Measurements from ENCODE around the gene BLOC1S6. TPM values are rescaled to one million over a fixed set of nuclear protein-coding genes. Genes with fewer than 3 reads are reported as not detected.

Gene BLOC1S6
- total RNA-seq, 1 experiment from 2014 or later, result 37.0 TPM

- no peak overlapping the region for H3K27ac Mint-ChIP-seq (ENCODE audit: unreplicated experiment)
- intact Hi-C loops (cut with micrococcal nuclease; ENCODE audit: unreplicated experiment), result no loop called here
- Histone ChIP-seq H3K4me3 (ENCODE audit: low read depth, low read length) (no peak overlapping the region), H3K9me3 (no peaks in the 10 kb centered on the region), H3K4me1 (peaks cover 8% of the 10 kb centered on the region), H3K27me3 (replicated peaks; ENCODE audit: control insufficient read depth, insufficient read depth, low read length) (no peaks in the 10 kb centered on the region), H3K36me3 (ENCODE audit: control insufficient read depth, insufficient read depth, low read length) (no peaks in the 10 kb centered on the region)
- no peaks in the 10 kb centered on the region for H3K4me1 Mint-ChIP-seq (ENCODE audit: low read depth, unreplicated experiment)
- no peaks in the 10 kb centered on the region for H3K36me3 Mint-ChIP-seq (ENCODE audit: insufficient read depth, unreplicated experiment)
- no peaks in the 10 kb centered on the region for H3K27me3 Mint-ChIP-seq (ENCODE audit: insufficient read depth, unreplicated experiment)
- POLR2A ChIA-PET, result no interaction called here
- H3K9me3 Mint-ChIP-seq (ENCODE audit: unreplicated experiment), result no peaks in the 10 kb centered on the region
- CTCF ChIA-PET, result no interaction called here
- DNase-seq, result no peak
- H3K4me3 Mint-ChIP-seq (ENCODE audit: unreplicated experiment), result no peak overlapping the region
- no TSS peak for BruUV-seq (replicated peaks)
- TF ChIP-seq CTCF (IDR thresholded peaks at IDR 0.05; ENCODE audit: insufficient read depth in 1 of 2, low read depth in 1 of 2, low read length in 1 of 2, severe bottlenecking in 1 of 2, unreplicated experiment in 1 of 2), result no peak
These were observed 70.1 kb downstream of the BLOC1S6 start for GRCh38 chr15:45657254-45657653.

GRCh38 chr15:45657764-45658545 is 70.8 kb downstream of the BLOC1S6 start:
- no peak for DNase-seq
- Mint-ChIP-seq H3K9me3 (ENCODE audit: unreplicated experiment) (no peaks in the 10 kb centered on the region), H3K4me3 (ENCODE audit: unreplicated experiment) (no peak overlapping the region), H3K27ac (ENCODE audit: unreplicated experiment) (no peak overlapping the region), H3K27me3 (ENCODE audit: insufficient read depth, unreplicated experiment) (no peaks in the 10 kb centered on the region), H3K36me3 (ENCODE audit: insufficient read depth, unreplicated experiment) (no peaks in the 10 kb centered on the region), H3K4me1 (ENCODE audit: low read depth, unreplicated experiment) (no peaks in the 10 kb centered on the region)
- intact Hi-C loops (cut with micrococcal nuclease; ENCODE audit: unreplicated experiment), result no loop called here
- CTCF ChIA-PET, result no interaction called here
- TF ChIP-seq CTCF (IDR thresholded peaks at IDR 0.05; ENCODE audit: insufficient read depth in 1 of 2, low read depth in 1 of 2, low read length in 1 of 2, severe bottlenecking in 1 of 2, unreplicated experiment in 1 of 2), result no peak
- Histone ChIP-seq H3K27me3 (replicated peaks; ENCODE audit: control insufficient read depth, insufficient read depth, low read length) (no peaks in the 10 kb centered on the region), H3K36me3 (ENCODE audit: control insufficient read depth, insufficient read depth, low read length) (no peaks in the 10 kb centered on the region), H3K9me3 (no peaks in the 10 kb centered on the region), H3K4me1 (peaks cover 8% of the 10 kb centered on the region), H3K4me3 (ENCODE audit: low read depth, low read length) (no peak overlapping the region)
- POLR2A ChIA-PET, result no interaction called here
- BruUV-seq (replicated peaks), result no TSS peak

Other genes with a start within 250 kb of the BLOC1S6 start
- 3.3 and 4.4 TPM in 2 replicates for gene GATM, start 208.8 kb upstream of the BLOC1S6 start, total RNA-seq (2022)
- 0.61 and 1.2 TPM in 2 replicates for gene SLC30A4, start 64.6 kb upstream of the BLOC1S6 start, total RNA-seq (2022)
- 5.0 and 7.5 TPM in 2 replicates for gene SQOR, start 47.6 kb downstream of the BLOC1S6 start, total RNA-seq (2022)